Liver (tissue), 3 donors: ENCODE data around the gene CDK5RAP2.
"Not testable (repeated sequence)": the region's sequence is repeated elsewhere in the genome, so short reads cannot be mapped to it uniquely, and the experiment has no call there.

Experiments
- CTCF ChIP-seq: fragments of 150-350 bp; IDR thresholded peaks from 2 replicates; pipeline ENCODE4 v1.5.1; 2017; ENCODE audit warnings: improper control_type of control experiment, low read depth, low read length; ENCODE audit not compliant: missing input control
- GABPA ChIP-seq, 2 donors: IDR thresholded peaks in 1 of 2; conservative IDR thresholded peaks in 1 of 2; 2 replicates each; pipeline ENCODE4 v1.6.1; 2016; ENCODE audit warnings: antibody characterized with exemption in 2 of 2, mild to moderate bottlenecking in 1 of 2, moderate library complexity in 1 of 2
- REST ChIP-seq: IDR thresholded peaks from 2 replicates; pipeline ENCODE4 v1.6.1; 2016; ENCODE audit warnings: antibody characterized with exemption, mild to moderate bottlenecking
- YY1 ChIP-seq: IDR thresholded peaks from 2 replicates; pipeline ENCODE4 v1.6.1; 2016; ENCODE audit warnings: antibody characterized with exemption, mild to moderate bottlenecking
- donor health status: healthy.
- donor health status: healthy.

GRCh38 chr9:120461677-120462076 is 118.3 kb downstream of the CDK5RAP2 start:
- not testable (repeated sequence) for TF ChIP-seq CTCF; REST; GABPA (IDR thresholded peaks at IDR 0.05 in 1 of 2, conservative IDR thresholded peaks at IDR 0.05 in 1 of 2); YY1
